ENCODE data around the gene CRTAP.
"Not testable (repeated sequence)": the region's sequence is repeated elsewhere in the genome, so short reads cannot be mapped to it uniquely, and the experiment has no call there.

Gene CRTAP

DNA sequence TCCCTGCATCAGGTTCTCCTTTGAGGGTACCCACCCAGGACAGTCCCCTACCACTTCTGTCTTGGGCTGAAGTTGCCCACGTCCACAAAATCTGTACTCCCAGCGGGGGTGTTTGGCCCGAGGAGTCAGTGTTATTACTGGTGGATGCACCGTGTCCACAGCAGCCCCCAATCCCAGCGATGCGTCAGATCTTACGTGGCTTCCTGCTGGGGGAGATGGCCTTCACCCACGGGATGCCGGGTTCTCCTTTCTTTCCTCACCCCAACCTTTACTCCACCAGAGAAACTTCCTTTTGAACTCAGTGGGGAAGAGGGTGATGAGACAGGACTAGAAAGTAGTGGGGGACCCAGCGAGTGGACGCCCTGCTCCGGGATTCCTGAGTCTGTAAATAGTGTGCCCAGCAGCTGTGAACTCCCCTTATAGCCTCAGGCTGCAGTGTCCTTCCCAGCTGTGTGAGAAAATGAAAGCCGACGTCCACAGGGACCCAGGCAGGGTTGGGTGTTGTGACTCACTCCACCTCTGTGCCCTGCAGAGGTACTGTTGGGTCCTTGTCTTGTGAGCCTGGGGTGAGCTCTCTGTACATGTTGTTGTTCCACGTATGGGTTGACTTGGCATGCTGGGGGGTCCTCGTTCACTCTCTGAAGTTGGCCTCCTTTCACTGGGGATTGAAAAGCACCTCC is 31.5 kb downstream of the CRTAP start:
- DNase-seq: no peak

DNA sequence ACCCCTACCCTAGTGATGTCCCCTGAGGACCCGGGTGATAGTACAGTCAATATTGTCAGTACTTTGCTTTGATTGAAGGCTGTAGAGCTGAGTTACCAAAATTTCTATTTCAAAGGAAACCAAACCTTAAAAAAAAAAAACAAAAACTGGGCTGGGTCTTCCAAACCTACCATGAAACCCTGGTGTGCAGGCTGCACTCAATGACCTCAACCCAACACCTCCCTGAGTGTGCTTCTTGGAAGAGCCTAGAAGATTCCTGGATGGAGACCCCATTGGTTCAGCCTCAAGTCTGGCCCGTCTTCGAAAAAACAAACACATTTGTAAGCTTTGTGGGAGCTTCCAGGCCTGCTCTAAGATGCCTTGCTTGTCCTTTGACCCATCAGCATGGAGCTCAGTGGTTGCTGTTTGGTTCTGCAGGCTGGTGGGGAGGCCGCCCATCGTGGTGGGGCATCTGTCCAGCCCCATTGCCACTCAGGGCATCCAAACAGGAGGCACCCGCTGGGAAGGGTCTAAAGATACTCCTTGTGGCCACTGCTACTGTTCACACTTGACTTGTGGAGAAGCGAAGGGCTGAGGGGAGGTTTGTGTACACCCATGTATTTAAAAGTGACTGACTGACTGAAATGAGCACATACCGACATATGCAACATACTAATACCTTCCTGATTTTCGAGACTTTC is 32.2 kb downstream of the CRTAP start:
- DNase-seq: no peak

DNA sequence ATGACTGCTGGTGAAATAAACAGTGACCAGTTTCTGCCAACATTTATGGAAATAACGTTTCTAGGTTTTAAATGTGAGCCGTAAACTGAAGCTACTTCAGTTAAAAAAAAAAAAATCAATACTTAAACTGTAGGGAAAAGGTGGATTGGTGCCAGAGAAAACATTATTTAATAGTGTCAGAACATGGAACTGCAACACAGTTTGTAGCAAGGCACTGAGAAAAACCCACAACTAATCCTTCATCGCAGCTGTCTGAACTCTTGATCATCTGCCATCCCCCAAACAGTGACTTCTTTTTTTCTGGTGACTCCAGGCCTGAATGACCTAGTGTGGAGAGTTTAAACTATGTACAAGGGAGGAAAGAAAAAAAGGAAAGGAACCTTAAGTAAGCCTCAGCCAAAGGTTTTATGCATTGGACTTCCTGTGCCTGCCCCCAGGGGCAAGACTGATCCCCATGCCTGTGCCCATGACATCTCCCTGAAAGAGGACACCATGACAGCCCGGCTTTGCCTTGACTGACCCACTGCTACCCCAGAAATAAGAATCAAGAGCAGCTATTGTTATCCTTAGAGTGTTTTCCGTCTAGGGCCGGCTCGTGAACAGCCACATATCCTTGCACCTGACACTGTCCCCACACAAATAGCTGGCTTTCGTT is 33.1 kb downstream of the CRTAP start:
- no peak for DNase-seq

DNA sequence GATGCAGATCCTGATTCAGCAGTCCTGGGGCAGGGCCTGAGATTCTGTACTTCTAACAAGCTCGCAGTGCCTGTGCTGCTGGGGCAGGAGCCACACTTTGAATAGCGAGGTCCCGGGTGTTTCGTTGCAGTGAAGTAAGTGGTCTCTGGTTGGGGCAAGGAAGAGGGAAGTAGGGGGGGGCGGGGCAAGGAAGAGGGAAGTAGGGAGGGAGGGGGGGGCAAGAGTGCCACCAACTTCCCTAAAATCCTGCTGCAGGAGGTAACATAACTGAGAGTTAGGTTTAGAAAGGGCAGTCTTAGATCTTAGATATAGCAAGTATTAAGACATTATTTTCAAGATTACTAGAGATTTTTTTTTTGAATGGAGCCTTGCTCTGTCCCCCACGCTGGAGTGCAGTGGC is 35.5 kb downstream of the CRTAP start:
- DNase-seq: no peak

DNA sequence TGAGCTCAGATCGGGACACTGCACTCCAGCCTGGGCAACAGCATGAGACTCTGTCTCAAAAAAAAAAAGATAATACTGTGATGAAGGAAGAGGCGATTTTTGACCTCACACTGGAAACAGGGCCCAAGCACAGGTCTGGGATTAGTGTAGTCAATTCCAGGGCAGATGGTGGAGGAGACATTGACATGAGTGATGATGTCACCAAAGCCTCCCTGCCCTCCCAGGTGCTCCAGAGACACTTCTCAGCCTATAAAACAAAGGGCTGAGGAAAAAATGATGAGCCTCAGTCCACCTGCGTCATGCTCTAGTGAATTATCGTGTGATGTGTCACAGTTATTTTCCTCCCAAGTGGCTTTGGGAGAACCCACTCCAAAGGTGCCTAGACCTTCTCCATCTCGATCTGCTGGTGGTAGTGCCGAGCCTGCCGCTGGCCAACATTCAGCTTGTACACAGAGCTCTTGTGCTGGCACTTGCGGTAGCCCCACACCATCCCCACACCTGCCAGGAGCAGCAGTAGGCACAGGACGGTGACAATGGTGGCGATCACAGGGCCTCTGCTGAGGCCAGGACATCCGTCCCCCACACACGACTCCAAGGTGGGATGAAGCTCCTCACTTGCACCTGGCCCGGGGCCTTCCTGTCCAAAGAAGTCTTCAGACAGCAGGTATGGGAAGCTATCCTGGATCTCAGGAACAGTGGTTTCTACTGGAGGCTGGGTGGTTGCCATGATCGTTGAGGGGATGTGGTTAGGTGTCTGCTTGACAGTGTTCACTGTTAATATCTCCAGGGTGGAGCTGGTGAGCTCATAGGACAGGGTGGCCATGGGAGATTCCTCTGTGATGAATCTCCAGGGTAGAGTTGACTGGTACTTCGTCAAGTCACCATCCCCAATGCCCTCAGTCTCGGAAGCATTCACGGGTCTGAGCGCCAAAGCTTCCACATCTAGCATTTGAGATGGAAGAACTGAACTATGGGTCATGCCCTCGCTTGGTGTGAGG is 38.8 kb downstream of the CRTAP start:
- DNase-seq: no peak

DNA sequence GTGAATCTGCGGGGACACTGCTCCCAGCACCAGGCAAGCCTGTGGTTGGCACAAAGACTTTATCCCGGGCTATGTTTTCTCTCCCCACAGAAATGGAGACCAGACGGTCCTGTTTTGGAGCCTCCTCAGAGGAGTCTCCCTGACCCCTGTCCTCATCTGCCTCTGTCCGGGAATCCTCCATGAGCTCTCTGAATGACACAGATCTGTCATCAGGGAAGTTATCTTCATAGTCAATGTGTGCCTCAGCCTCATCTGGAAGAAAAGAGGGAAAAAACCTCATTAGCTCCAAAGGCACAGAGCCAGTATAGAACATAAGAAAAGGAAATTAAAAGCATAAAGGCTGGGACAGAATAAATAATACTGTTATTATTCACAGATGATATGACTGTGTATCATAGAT is 40.0 kb downstream of the CRTAP start:
- no peak for DNase-seq

DNA sequence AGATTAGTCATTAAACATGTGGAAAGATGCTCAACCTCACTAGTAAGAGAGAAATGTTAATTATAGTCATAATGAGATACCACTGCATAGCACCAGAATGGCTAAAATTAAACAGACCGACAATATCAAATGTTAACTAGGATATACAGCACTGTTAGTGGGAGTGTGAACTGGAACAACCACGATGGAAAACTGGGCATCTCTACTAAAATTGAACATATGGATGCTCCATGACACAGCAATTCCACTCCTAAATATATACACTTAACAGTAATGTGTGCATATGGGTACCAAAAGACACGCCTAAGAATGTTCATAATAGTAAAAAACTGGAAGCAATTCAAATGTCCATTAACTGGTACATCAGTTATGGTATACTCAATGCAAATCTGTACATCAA is 41.5 kb downstream of the CRTAP start:
- DNase-seq: no peak

DNA sequence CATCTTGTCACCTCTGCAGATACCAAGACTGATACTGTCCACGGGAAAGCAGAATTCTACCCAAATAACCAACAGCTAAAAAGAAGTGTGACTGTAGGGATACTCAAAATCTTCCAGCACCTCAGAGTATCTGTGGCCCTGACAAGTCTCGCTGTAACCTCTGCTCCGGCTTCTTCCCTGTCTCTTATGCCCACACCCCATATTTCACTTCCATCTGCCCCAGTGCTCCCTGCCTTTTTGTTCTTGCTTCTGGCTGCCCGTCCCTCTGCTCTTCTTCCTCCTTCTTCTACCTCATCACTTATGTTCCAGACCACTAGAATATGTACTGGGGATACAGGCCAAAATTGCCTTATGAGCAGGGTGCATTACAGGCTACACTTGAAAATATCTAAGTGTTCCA is 45.4 kb downstream of the CRTAP start:
- DNase-seq: no peak

DNA sequence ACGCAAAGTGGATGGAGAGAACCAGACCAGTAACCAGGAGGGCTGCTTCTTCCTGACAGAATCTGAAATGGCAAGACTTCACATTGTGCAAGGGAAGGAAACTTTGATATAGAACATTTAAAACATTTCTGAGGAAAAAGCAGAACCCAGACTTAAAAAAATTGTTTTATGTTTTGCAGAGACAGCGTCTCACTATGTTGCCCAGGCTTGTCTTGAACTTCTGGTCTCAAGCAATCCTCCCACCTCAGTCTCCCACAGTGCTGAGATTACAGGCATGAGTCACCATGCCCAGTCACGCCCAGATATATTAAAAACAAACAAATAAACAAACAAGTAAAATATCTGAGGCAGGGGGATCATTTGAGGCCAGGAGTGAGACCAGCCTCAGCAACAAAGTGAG is 46.2 kb downstream of the CRTAP start:
- no peak for DNase-seq

DNA sequence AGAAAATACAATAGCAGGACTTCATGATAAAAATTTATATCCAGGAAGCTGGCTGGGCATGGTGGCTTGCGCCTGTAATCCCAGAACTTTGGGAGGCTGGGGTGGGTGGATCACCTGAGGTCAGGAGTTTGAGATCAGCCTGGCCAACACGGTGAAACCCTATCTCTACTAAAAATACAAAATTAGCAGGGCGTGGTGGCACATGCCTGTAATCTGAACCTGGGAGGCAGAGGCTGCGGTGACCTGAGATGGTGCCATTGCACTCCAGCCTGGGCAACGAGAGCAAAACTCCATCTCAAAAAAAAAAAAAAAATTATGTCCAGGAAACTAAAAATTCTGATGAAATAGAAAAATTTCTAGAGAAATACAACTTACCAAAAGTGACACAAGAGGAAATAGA is 48.8 kb downstream of the CRTAP start:
- not testable (repeated sequence) for DNase-seq

DNA sequence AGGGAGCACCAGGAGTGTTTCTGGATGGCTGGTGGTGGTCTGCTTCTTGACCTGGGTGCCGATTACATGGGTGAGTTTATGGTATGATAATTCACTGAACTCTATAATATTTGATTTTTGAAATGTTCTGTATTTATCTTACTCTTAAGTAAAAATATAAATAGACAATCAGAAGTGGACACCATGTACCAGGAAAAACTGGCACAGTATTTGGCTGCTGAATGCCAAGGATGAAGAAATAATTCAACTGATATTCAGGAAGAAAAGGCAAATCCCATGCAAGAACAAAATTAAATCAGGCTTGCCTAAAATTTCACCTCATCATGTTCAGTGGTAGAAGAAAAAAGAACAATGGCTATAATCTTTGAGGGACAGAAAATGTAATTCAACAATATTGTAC is 51.6 kb downstream of the CRTAP start:
- DNase-seq: no peak

DNA sequence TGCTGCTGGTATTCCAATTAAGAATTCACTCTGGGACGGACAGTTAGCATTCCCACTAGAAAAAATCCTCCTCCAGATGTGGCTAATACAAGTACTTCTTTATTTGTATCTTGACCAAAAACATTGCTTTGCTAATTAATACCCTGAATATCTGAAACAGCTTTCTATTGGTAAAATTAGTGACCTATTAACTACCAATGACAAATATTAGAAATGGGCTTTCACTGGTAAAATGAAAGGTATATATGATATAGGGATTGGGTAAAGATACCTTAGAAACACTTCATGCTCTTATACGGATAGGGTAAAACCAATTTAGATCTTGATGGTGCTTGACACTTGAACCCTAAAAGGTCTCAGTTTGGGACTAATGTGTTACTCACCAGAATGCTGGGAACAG is 52.3 kb downstream of the CRTAP start:
- no peak for DNase-seq

DNA sequence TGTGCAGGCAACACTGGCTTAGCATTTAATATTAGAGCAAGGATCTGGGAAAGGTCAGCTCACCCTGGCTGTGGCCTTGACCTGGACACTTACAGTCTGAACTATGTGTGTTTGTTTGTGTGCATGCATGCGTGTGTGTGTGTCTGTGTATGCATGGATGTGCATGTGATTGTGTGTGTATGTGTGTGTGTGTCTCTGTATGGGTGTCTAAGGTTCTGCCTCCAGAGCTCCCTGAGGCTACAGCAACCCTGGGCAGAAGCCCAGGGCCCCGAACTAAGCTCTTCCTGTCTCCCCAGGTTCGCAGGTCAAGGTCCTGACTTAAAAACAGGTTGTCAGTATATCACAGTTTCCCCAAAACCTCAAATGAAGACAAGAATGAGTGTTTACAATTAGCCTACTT is 53.5 kb downstream of the CRTAP start:
- DNase-seq: no peak

DNA sequence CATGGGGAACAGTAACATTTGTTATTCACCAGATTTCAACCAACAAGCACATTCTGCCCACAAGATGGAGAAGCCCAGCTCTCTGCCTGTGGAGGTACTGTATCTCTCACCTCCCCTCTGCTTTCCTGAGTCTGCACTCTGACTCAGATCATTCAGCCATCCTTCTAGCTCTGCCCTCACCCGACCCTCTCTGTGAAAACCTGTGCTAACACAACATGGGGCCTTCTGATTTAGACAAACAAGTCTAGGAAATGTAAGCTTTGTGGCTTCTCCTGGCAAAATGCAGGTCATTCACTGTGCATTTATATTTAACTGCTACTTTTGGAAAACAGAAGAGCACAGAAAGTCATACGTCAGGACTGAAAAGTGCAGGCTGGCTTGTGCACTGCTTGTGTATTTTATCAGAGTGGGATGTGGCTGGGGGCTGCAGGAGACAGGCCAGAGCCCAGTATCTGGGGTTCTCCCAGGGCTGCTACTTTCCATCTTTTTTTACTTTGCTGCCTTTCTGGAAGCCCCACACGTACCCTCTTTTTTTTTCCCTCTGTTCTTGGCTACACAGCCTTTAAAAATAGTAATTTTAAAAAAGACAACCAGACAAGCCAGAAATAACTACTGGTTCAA is 54.0 kb downstream of the CRTAP start:
- DNase-seq: no peak

DNA sequence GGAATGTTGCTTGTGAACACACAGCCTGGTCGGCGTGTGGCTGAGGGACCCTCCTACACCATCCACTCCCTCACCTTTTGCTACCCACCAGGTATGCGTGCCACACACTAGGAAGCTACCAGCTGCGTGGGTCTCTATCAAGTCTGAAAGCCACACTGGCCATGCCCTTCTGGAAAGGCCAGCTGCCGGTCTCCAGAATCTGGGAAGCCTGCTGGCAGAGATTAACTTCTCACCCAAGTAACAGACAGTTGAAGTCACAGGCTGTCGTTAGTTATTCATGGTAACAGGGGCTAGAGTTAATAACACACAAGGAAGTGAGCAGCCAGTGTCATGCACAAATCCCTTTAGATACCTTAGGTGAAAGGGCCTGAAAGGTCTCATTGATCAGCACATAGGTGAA is 56.7 kb downstream of the CRTAP start:
- DNase-seq: no peak

DNA sequence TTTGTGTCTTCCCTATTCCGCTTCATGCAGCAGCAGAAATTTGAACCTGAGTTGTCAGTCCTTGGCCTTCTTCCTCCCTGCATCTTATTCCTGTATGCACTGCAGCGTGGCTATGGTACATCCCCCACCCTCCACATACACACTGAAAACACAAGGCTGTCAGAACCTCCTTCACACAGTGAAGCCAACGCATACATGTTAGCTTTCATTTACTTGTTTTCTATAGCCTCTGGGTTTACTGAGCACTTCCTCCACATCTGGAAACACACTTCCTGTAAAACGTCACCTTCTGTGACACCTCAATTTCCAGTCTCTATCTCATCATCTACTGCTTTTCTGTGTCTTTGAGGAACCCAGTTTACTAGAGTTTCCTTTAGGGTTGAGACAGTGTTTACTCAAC is 57.8 kb downstream of the CRTAP start:
- no peak for DNase-seq

DNA sequence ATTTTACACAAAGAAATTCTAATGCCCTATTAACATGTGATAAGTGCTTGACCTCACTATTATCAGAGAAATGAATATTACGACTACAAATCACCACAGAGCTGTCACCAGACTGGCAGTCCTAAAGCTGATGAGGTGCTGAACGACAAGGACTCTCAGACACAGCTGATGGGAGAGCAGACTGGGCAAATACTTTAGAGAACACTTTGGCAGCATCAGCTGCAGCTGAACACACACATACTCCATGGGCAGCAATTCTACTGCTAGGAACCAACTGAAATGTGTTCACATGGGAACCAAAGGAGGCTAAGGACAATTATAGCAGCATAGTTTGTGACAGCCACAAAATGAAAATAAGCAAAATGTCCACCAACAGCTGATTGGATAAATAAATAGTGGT is 59.3 kb downstream of the CRTAP start:
- DNase-seq: no peak

DNA sequence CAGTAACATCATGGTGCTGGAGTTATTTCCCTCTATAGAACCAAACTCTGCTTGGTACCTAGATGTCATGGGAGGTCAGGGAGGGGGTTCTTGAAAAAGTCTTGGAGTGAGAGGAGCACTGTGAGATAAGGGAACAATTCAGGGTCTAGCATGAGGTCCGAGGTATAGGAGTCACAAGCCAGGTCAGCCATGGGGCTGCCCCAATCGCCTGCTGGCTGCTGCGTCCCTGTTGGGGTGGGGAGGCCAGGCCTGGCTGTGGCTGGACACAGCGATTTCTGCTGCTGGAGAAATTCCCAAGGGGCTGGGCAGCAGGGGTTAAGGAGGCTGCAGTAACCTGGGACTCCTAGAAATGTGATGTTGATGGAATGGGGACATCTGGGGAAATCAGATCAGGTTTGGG is 59.9 kb downstream of the CRTAP start:
- DNase-seq: no peak

DNA sequence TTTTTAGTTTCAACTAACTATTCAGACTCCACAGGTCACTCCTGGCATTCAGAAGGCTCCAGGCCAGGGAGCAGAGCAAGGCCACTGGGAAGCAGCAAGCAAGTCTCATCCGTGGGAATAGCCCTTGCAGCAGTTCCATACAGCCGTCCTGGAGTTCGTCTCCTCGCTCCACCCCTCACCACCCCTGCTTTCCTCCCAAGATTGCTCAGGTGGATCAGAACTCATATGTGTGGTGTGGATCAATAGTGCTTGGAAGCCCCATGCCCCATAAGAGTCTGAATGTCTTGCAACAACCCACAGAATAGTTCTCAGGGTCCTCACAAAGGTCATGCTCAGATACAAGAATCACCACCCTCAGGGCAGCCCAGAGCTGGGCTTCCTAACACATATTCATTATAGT is 60.3 kb downstream of the CRTAP start:
- no peak for DNase-seq

DNA sequence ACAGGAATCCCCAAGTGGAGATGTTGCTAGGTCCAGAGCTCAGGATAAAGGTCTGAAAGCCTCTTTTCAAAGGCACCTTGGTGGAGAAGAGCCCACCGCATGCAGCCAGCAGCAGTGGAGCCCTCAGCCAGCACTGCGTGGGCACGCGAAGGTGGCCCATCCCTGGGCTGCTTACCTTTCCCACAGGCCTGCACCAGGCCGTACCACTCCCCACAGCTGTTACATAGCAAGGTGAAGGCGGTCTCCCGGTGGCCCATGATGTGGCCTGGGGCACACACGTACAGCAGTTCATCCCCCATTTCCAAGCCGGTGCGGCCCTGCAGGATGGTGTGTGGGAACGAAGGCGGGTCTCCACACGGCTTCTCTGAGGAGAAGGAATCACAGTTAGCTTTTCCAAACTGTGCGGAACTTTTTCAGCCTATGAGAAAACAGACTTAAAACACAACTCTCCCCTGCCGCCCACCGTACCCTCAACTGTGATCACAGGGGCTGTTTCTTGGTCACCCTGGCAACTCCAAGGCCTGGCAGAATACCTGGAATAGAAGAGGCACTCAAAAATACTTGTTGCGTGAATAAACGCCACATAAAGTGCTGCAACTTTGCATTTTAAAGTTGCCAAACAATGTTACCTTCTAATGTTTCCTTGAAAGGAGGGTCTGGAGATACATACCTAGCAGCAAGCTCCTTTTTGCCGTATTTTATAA is 61.0 kb downstream of the CRTAP start:
- no peak for DNase-seq

DNA sequence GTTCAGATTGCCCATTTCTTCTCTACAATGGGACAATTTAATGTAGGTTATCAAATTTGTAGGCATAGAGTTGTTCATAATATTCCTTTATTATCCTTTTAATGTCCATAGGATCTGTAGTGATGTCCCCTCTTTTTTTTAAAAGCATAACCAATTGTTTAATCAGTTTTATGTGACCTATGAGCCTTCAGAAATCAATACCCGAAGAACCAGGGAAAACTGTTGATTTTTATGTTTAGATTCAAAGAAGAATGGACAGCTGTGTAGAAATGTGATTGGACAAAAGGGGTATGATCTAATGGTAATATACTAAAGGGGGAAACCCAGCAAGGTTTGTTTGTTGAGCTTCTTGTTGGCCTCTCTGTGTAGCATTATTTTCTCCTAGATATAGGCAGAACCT is 65.3 kb downstream of the CRTAP start:
- no peak for DNase-seq

DNA sequence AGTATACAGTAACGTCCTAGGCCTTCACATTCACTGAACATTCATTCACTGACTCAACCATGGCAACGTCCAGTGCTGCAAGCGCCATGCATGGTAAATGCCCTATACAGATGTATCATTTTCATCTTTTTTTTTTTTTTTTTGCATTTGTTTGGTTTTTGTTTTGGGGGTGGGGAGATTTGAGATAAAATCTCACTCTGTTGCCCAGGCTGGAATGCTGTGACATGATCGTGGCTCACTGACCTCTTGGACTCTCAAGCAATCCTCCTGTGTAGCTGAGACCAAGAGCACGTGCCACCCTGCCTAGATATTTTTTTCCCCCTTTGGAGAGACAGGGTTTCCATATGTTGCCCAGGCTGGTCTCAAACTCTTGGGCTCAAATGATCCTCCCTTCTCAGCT is 67.4 kb downstream of the CRTAP start:
- no peak for DNase-seq

Measured in NCI-H2107 (cell line).